ENCODE results near the gene ELOVL5. TPM values are rescaled to one million over a fixed set of nuclear protein-coding genes. Genes with fewer than 3 reads are reported as not detected.

ELOVL5 gene
- total and polyA plus RNA-seq, 2 experiments from 2014 or later, result 83.3 to 180 TPM

- TF ChIP-seq POLR2AphosphoS5 (IDR thresholded peaks at IDR 0.05; ENCODE audit: low read depth), result no peak
Measured at GRCh38 chr6:53287336-53288225, 61.2 kb downstream of the ELOVL5 start (continued).

GRCh38 chr6:53284901-53285300 lies 63.8 kb downstream of the ELOVL5 start:
- TF ChIP-seq ZNF114 (CRISPR knock-in tag; IDR thresholded peaks at IDR 0.05) (no peak), EZH2 (IDR thresholded peaks at IDR 0.05; ENCODE audit: low read depth, unreplicated experiment) (no peak), POLR2AphosphoS5 (IDR thresholded peaks at IDR 0.05; ENCODE audit: low read depth) (no peak), STAT1 (IDR thresholded peaks at IDR 0.05; ENCODE audit: unreplicated experiment) (no peak), REST (IDR thresholded peaks at IDR 0.05; ENCODE audit: unreplicated experiment) (no peak), ZNF331 (CRISPR knock-in tag; IDR thresholded peaks at IDR 0.05; ENCODE audit: low read depth) (no peak), EZH2phosphoT487 (IDR thresholded peaks at IDR 0.05; ENCODE audit: unreplicated experiment) (no peak)
- Histone ChIP-seq H3F3A (replicated peaks; ENCODE audit: low read depth) (no peaks in the 10 kb centered on the region), H3K27me3 (ENCODE audit: insufficient read depth) (no peaks in the 10 kb centered on the region), H3K79me2 (replicated peaks; ENCODE audit: insufficient read depth) (peaks cover 55% of the 10 kb centered on the region), H3K27ac (ENCODE audit: low read depth) (no peak overlapping the region), H3K4me3 (no peak overlapping the region), H3K36me3 (ENCODE audit: insufficient read depth) (peaks cover 4% of the 10 kb centered on the region), H3K9me2 (ENCODE audit: insufficient read depth) (no peaks in the 10 kb centered on the region), H3K4me2 (no peak overlapping the region), H4K20me1 (replicated peaks; ENCODE audit: insufficient read depth) (peaks cover 12% of the 10 kb centered on the region; the same call in 1 of the 2 replicates), H2AFZ (no peak overlapping the region), H3K4me1 (ENCODE audit: insufficient read depth) (no peaks in the 10 kb centered on the region)
- Mint-ChIP-seq H3K27ac (no peak overlapping the region), H3K36me3 (ENCODE audit: low read depth) (peaks cover 25% of the 10 kb centered on the region), H3K4me1 (peaks cover 22% of the 10 kb centered on the region), H3K27me3 (ENCODE audit: insufficient read depth, low read depth, poor library complexity) (peaks cover 2% of the 10 kb centered on the region), H3K9me3 (no peaks in the 10 kb centered on the region), H3K4me3 (no peak overlapping the region)
- ATAC-seq, result no peak
- no peak for DNase-seq (ENCODE audit: low spot score)

- peaks cover 16% of the 10 kb centered on the region for H3K36me3 Mint-ChIP-seq (ENCODE audit: low read depth)
- H2AFZ ChIP-seq, result no peak overlapping the region
- ATAC-seq (no peak), DNase-seq (ENCODE audit: low spot score) (no peak)
- peaks cover 2% of the 10 kb centered on the region for H3K27me3 Mint-ChIP-seq (ENCODE audit: insufficient read depth, low read depth, poor library complexity)
- no peak for TF ChIP-seq ZNF114 (CRISPR knock-in tag; IDR thresholded peaks at IDR 0.05)
- no peaks in the 10 kb centered on the region for H3K9me2 ChIP-seq (ENCODE audit: insufficient read depth)
- H3K79me2 ChIP-seq (replicated peaks; ENCODE audit: insufficient read depth), result peaks cover 70% of the 10 kb centered on the region
- H3K4me3 ChIP-seq, result no peak overlapping the region
- no peaks in the 10 kb centered on the region for H3K4me1 ChIP-seq (ENCODE audit: insufficient read depth)
- no peak overlapping the region for H3K4me3 Mint-ChIP-seq
- no peaks in the 10 kb centered on the region for H3K36me3 ChIP-seq (ENCODE audit: insufficient read depth)
- no peaks in the 10 kb centered on the region for H3K27me3 ChIP-seq (ENCODE audit: insufficient read depth)
- no peak overlapping the region for H3K27ac Mint-ChIP-seq
- H3F3A ChIP-seq (replicated peaks; ENCODE audit: low read depth), result no peaks in the 10 kb centered on the region
- H3K9me3 Mint-ChIP-seq, result no peaks in the 10 kb centered on the region
- H3K4me2 ChIP-seq, result no peak overlapping the region
- H3K4me1 Mint-ChIP-seq, result peaks cover 12% of the 10 kb centered on the region
- H3K27ac ChIP-seq (ENCODE audit: low read depth), result no peak overlapping the region
- peaks cover 12% of the 10 kb centered on the region; the same call in 1 of the 2 replicates for H4K20me1 ChIP-seq (replicated peaks; ENCODE audit: insufficient read depth)
Measured at GRCh38 chr6:53282741-53283140, 66.0 kb downstream of the ELOVL5 start.

All from GM23338 (cell line).